ENCODE measurements around the gene INPP4B. TPM values are rescaled to one million over a fixed set of nuclear protein-coding genes. Genes with fewer than 3 reads are reported as not detected.

The INPP4B gene
- total RNA-seq, 1 experiment from 2014 or later = 41.0 TPM

DNA sequence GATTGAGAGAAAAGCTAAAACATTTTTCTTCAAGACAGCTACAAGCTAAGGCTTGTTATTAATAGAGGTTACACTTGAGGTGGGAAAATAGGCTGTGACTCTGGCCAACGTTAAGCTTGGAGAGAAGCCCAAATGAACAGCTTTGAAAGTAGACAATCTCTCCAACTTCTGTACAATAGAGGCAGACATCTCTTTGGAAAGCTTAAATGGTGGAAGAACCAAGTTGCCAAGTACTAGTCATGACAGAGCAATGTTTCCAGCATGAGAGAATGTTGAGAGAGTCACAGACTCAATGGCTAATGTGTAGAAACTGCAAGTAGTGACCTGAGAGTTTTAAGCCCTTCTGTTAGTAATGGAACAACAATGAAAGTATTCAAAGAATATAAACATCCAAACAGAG is 298.1 kb downstream of the INPP4B start:
- ChIA-PET POLR2A (ENCODE audit: unreplicated experiment) (interaction anchor here (0.6 kb wide), 1 partner anchor 19 kb away, joined by 6 read pairs; no protein-coding TSS in a partner anchor), CTCF (no interaction called here)
- no peak for TF ChIP-seq EZH2phosphoT487 (IDR thresholded peaks at IDR 0.05; ENCODE audit: borderline replicate concordance, low read length)
- no peak for TF ChIP-seq CTCF (conservative IDR thresholded peaks at IDR 0.05; ENCODE audit: low read depth, low read length)
- TF ChIP-seq EZH2 (IDR thresholded peaks at IDR 0.05; ENCODE audit: low read length, unreplicated experiment) = no peak
- Histone ChIP-seq H3K79me2 (ENCODE audit: low read length) (no peaks in the 10 kb centered on the region), H3K9me2 (replicated peaks; ENCODE audit: low read length) (no peaks in the 10 kb centered on the region), H2AFZ (ENCODE audit: low read length) (no peak overlapping the region), H3K36me3 (ENCODE audit: low read depth, low read length) (no peaks in the 10 kb centered on the region), H3F3A (ENCODE audit: low read length, unreplicated experiment) (peaks cover 6% of the 10 kb centered on the region), H3K9ac (ENCODE audit: low read length) (no peak overlapping the region), H3K27ac (ENCODE audit: low read length) (peak overlapping the region; percentile 5; the same call in 1 of the 2 replicates), H3K27me3 (ENCODE audit: low read length) (no peaks in the 10 kb centered on the region), H4K20me1 (ENCODE audit: low read length) (no peaks in the 10 kb centered on the region), H3K9me3 (ENCODE audit: low read length) (no peaks in the 10 kb centered on the region), H3K4me1 (ENCODE audit: insufficient read depth, low read length) (peaks cover 36% of the 10 kb centered on the region), H3K4me3 (ENCODE audit: low read length) (no peak overlapping the region), H3K4me2 (ENCODE audit: low read length) (no peak overlapping the region)
- intact Hi-C loops (cut with micrococcal nuclease) = no loop called here
- no TSS peak for BruUV-seq (replicated peaks)
- no peak for ATAC-seq
- no peak for DNase-seq

- intact Hi-C loops (cut with micrococcal nuclease) = no loop called here
- Histone ChIP-seq H4K20me1 (ENCODE audit: low read length) (no peaks in the 10 kb centered on the region), H3K4me3 (ENCODE audit: low read length) (no peak overlapping the region), H3K9me3 (ENCODE audit: low read length) (no peaks in the 10 kb centered on the region), H3K4me2 (ENCODE audit: low read length) (no peak overlapping the region), H3F3A (ENCODE audit: low read length, unreplicated experiment) (peaks cover 6% of the 10 kb centered on the region), H3K27me3 (ENCODE audit: low read length) (no peaks in the 10 kb centered on the region), H3K9me2 (replicated peaks; ENCODE audit: low read length) (no peaks in the 10 kb centered on the region), H3K36me3 (ENCODE audit: low read depth, low read length) (no peaks in the 10 kb centered on the region), H3K9ac (ENCODE audit: low read length) (no peak overlapping the region), H3K4me1 (ENCODE audit: insufficient read depth, low read length) (peaks cover 15% of the 10 kb centered on the region), H3K79me2 (ENCODE audit: low read length) (no peaks in the 10 kb centered on the region), H3K27ac (ENCODE audit: low read length) (no peak overlapping the region), H2AFZ (ENCODE audit: low read length) (no peak overlapping the region)
- CTCF ChIA-PET = no interaction called here
- TF ChIP-seq EZH2phosphoT487 (IDR thresholded peaks at IDR 0.05; ENCODE audit: borderline replicate concordance, low read length) (no peak), CTCF (conservative IDR thresholded peaks at IDR 0.05; ENCODE audit: low read depth, low read length) (no peak), EZH2 (IDR thresholded peaks at IDR 0.05; ENCODE audit: low read length, unreplicated experiment) (no peak)
- POLR2A ChIA-PET (ENCODE audit: unreplicated experiment) = no interaction called here
- ATAC-seq = no peak
- BruUV-seq (replicated peaks) = no TSS peak
- peak; percentile 26 for DNase-seq
Measured at GRCh38 chr4:142544594-142544993, 301.5 kb downstream of the INPP4B start.

- POLR2A ChIA-PET (ENCODE audit: unreplicated experiment) = no interaction called here
- Histone ChIP-seq H3K9me2 (replicated peaks; ENCODE audit: low read length) (no peaks in the 10 kb centered on the region), H3K9me3 (ENCODE audit: low read length) (no peaks in the 10 kb centered on the region), H3F3A (ENCODE audit: low read length, unreplicated experiment) (peaks cover 3% of the 10 kb centered on the region), H3K4me2 (ENCODE audit: low read length) (no peak overlapping the region), H3K4me3 (ENCODE audit: low read length) (no peak overlapping the region), H2AFZ (ENCODE audit: low read length) (no peak overlapping the region), H4K20me1 (ENCODE audit: low read length) (no peaks in the 10 kb centered on the region), H3K27me3 (ENCODE audit: low read length) (no peaks in the 10 kb centered on the region), H3K9ac (ENCODE audit: low read length) (no peak overlapping the region), H3K4me1 (ENCODE audit: insufficient read depth, low read length) (peaks cover 9% of the 10 kb centered on the region), H3K27ac (ENCODE audit: low read length) (no peak overlapping the region), H3K36me3 (ENCODE audit: low read depth, low read length) (no peaks in the 10 kb centered on the region), H3K79me2 (ENCODE audit: low read length) (no peaks in the 10 kb centered on the region)
- no TSS peak for BruUV-seq (replicated peaks)
- intact Hi-C loops (cut with micrococcal nuclease) = no loop called here
- no peak for ATAC-seq
- TF ChIP-seq EZH2phosphoT487 (IDR thresholded peaks at IDR 0.05; ENCODE audit: borderline replicate concordance, low read length) (no peak), CTCF (conservative IDR thresholded peaks at IDR 0.05; ENCODE audit: low read depth, low read length) (no peak)
- CTCF ChIA-PET = no interaction called here
- peak; percentile 16 for DNase-seq
Measured at GRCh38 chr4:142544039-142544438, 302.1 kb downstream of the INPP4B start.

Measured in PC-3 (cell line).